Measurements from ENCODE around the gene SNX6.
"Not testable (repeated sequence)": the region's sequence is repeated elsewhere in the genome, so short reads cannot be mapped to it uniquely, and the experiment has no call there.

SNX6 gene

DNA sequence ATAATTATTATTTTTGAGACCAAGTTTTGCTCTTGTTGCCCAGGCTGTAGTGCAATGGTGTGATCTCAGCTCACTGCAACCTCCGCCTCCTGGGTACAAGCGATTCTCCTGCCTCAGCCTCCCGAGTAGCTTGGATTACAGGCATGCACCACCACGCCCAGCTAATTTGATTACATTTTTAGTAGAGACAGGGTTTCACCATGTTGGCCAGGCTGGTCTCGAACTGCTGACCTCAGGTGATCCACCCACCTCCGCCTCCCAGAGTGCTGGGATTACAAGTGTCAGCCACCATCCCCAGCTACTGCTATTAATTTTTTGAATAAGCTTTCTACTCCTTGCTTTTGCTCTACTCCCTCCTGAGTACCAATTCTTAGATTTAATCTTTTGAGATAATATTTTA lies 108.9 kb downstream of the SNX6 start:
- not testable (repeated sequence) for DNase-seq (ENCODE audit: low read depth)

DNA sequence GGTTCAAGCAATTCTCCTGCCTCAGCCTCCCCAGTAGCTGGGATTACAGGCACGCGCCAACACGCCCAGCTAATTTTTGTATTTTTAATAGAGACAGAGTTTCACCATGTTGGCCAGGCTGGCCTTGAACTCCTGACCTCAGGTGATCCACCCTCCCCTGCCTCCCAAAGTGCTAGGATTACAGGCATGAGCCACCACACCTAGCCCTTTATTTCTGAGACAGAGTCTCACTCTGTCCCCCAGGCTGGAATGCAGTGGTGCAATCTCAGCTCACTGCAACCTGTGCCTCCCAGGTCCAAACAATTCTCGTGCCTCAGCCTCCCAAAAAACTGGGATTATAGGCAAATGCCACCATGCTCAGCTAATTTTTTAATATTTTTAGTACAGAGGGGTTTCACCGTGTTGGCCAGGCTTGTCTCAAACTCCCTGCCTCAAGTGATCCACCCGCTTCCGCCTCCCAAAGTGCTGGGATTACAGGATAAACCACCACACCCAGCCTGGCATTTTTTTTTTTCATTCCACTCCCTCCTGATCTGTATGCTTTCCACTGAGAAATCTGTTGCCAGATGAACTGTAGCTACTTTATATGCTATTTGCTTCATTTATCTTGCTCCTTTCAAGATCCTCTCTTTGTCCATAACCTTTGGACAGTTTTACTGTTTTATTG lies 109.5 kb downstream of the SNX6 start:
- DNase-seq (ENCODE audit: low read depth), result not testable (repeated sequence)
